GM18951 (cell line): ENCODE results near the gene GUK1.

Experiments
- POLR2A ChIP-seq: IDR thresholded peaks from 4 replicates; pipeline ENCODE4 v1.6.1; 2011; ENCODE audit warnings: mild to moderate bottlenecking; ENCODE audit not compliant: insufficient read length, insufficient read depth; ENCODE audit errors: extremely low read depth
- in situ Hi-C: fragments of 300-500 bp; cut with MboI; formaldehyde crosslinking; loops from one replicate; pipeline ENCODE4 v1.12.0; 2022; ENCODE audit warnings: low sequenced_read_pairs, mixed read lengths, inconsistent platforms; ENCODE audit not compliant: unreplicated experiment

The GUK1 gene

GRCh38 chr1:228162286-228163006 is 22.4 kb downstream of the GUK1 start:
- TF ChIP-seq POLR2A = no peak
- in situ Hi-C loops = no loop called here

- in situ Hi-C loops = no loop called here
Measured at GRCh38 chr1:228163007-228163753, 23.1 kb downstream of the GUK1 start.

GRCh38 chr1:228163776-228164519 is 23.9 kb downstream of the GUK1 start:
- TF ChIP-seq POLR2A = no peak
- in situ Hi-C loops = no loop called here

More at GRCh38 chr1:228163007-228163753, 23.1 kb downstream of the GUK1 start:
- TF ChIP-seq POLR2A = no peak

GRCh38 chr1:228164561-228165371 is 24.7 kb downstream of the GUK1 start:
- in situ Hi-C loops = no loop called here

GRCh38 chr1:228165372-228166169 is 25.5 kb downstream of the GUK1 start, which contains the start of gene IBA57:
Gene IBA57 (plus strand): TSS chr1:228165804. CDS start chr1:228165817, 13 bp downstream.
- peak; percentile 95 for TF ChIP-seq POLR2A
- in situ Hi-C loops = no loop called here

More at GRCh38 chr1:228164561-228165371, 24.7 kb downstream of the GUK1 start:
- no peak for TF ChIP-seq POLR2A

- no peak for TF ChIP-seq POLR2A
- in situ Hi-C loops = no loop called here
Measured at GRCh38 chr1:228166170-228166936, 26.3 kb downstream of the GUK1 start.

GRCh38 chr1:228168563-228169270 is 28.6 kb downstream of the GUK1 start:
- TF ChIP-seq POLR2A = no peak
- in situ Hi-C loops = no loop called here

GRCh38 chr1:228169345-228169744 is 29.3 kb downstream of the GUK1 start:
- in situ Hi-C loops = no loop called here
- no peak for TF ChIP-seq POLR2A

GRCh38 chr1:228170666-228171065 is 30.6 kb downstream of the GUK1 start:
- no peak for TF ChIP-seq POLR2A
- in situ Hi-C loops = no loop called here

- in situ Hi-C loops = no loop called here
- no peak for TF ChIP-seq POLR2A
Measured at GRCh38 chr1:228171221-228171891, 31.3 kb downstream of the GUK1 start.
